ENCODE results near the gene RAB6B.
"Not testable (repeated sequence)": the region's sequence is repeated elsewhere in the genome, so short reads cannot be mapped to it uniquely, and the experiment has no call there.

RAB6B gene

DNA sequence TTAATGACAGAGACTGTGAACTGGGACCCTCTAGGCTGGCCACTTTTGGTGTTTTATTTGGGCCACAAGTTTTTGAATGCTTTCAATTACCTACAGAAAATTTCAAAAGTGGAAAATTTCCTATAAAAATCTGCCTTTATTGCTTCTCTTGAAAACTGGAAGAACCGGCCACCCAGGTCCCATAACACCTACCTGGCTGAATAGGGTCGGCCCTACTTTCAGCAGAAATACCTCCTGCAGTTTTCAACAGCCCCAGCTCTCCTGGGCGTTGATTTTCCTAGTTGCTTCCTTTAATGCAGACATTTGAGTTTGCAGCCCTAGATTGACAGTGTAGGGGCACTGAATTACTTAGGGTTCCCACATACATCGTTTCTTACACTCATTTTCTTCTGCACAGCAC, 90.8 kb downstream of the RAB6B start:
- DNase-seq, result no peak

GRCh38 chr3:133803469-133803868, 92.2 kb downstream of the RAB6B start:
- no peak for DNase-seq

DNA sequence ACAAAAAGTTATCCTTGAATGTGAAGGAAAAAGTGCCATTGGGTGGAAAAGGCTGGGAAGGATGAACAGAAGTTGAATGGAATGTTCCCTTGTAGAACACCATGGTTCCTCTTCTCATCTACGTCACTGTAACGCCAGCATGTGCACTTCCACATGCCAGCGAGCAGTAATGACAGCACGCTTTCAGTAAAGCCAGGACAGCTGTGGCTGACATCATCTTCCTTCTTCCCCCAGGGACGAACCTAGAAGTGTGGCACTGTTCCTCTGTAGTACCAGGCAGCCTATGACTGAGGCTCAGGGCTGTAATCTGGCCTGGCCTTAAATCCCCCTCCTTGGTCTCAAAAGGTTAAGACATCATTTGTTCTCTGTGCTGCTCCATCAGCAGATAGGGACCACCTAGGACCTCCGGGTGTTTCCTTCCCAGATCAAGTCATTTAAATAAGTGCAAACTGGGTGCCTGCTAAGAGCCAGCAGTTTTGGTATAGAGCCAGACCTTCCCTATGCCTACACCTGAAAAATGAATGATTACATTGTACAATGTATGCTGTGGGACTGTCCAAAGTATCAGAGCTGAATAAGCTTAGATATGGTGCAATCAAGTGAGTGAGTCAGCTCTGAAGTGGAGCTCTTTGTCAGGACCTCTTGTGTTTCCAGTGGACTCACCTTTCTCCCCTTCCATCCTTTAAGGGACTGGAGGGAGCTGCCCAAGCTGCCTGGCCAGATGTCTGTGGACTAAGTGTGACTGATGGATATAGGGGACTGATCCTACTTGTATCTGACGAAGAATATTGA, 95.7 kb downstream of the RAB6B start:
- DNase-seq, result no peak

DNA sequence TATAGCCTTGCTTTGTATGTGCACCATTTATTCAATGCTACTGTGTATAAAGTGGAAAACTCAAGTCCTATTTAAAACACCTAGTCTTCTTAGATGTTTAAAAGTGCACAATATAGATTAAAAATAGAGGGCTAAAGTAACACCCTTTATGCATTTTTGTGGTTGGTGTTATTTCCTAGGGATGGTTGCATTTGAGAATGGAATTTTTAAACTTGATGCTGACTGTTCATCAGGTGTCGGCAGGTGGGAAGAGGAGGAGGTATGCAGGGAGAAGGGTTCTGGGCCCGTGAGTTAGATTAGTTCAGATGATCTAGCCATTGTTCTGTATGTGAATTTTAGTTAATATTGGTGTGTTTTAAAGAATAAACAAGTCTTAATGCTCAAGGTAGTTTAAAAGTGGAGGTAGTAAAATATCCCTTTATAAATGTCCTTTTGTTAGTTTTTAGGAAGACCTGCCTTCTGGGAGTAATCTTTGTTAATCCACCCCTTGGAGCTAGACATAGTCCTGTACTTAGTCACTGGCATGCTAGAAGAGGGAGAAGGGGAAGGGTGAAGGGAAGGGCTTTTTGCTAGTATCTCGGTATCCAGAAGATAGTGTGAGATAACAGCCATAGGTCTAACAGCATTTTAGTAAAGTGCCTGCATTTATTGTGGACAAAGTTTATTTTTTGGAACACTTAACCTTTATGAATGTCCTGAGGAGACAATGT, 98.1 kb downstream of the RAB6B start:
- DNase-seq, result no peak

- DNase-seq, result no peak
Measured at GRCh38 chr3:133792171-133792763, 103.4 kb downstream of the RAB6B start.

DNA sequence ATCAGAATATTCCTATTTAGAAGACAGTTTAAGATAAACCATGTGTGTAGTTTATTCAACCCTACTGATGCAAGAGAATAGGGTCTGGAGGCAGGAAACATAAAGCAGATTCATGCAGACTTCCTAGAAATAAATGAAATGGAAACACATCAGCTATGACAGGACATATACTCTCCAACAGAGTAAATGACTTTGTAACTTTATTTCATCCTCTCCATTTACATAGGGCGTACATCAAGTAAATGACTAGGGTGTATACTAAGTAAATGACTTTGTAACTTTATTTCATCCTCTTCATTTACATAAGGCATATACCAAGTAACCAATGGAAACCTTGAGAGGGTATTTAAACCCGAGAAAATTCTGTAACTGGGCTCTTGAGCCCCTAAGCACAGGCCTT, 107.7 kb downstream of the RAB6B start:
- no peak for DNase-seq

- DNase-seq, result no peak
Measured at GRCh38 chr3:133783762-133784161, 111.9 kb downstream of the RAB6B start.

GRCh38 chr3:133782454-133782853, 113.2 kb downstream of the RAB6B start:
- DNase-seq, result no peak

DNA sequence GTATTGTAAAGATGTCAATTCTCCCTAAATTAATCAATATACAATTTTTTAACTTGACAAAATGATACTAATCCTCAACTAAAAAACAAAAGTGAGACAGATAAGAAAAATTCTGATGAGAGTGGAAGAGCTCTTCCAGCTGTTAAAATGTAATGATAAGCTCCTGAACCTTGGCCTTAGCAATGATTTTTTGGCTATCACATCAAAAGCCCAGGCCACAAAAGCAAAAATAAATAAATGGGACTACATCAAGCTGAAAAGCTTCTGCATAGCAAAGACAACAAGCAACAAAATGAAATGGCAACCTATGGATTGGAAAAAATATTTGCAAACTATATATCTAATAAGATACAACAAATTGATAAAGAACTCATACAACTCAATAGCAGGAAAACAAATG, 114.1 kb downstream of the RAB6B start:
- DNase-seq, result no peak

- DNase-seq, result not testable (repeated sequence)
Measured at GRCh38 chr3:133780756-133781155, 114.9 kb downstream of the RAB6B start.

GRCh38 chr3:133779626-133780203, 116.0 kb downstream of the RAB6B start:
- DNase-seq, result no peak

DNA sequence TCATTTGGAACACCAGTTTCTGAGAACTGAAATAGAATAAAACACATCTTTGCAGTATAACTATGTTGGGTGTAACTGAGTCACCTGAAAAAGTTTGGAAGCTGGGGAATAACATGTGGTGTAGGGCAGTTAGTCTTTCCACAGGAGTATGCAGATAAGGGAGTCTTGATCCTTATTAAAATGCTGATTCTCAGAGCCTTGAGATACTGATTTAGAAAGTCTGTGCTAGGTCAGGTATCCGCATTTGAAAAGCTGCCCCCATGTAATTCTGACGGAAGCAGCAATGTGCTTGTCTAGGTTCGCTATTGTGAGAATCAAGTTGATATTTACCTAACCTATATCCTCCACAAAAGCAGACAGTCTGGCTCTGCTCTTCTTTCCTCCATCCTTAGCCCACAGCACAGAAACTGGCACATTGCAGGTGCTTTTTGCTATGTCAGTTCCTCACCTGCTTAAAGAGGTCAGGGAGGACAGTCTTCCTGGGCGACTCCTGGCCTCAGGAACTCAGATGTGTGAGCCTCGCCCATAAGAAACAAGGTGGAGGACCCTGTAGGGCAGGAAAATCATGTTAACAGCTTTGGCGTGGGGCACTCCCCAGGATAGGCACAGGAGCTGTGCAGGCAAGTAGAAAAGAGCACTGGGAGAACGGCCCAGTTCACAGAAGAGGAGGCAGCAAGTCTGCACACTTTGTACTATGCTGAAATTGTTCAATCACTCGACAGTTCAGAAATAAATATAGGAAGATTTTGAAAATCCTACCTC, 117.7 kb downstream of the RAB6B start:
- DNase-seq, result no peak

GRCh38 chr3:133776794-133777438, 118.8 kb downstream of the RAB6B start:
- no peak for DNase-seq

DNA sequence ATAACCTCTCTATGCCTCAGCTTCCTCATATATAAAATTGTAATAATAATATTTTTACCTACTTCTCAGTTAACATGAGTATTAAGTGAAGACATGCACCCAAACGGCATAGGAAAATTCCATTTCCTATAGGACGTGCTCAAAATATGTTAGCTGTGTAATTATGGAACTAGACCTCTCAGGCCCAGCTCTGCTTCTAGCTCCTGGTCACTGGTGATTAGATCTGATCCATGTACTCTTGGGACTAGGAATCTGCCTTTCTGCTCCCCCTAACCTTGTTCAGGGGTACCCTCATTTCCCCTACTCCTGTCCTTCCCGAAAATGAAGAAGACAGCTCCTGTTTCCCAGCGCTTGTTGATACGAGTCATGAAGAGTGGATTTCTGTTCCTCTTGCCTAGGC, 119.8 kb downstream of the RAB6B start:
- DNase-seq, result no peak

DNA sequence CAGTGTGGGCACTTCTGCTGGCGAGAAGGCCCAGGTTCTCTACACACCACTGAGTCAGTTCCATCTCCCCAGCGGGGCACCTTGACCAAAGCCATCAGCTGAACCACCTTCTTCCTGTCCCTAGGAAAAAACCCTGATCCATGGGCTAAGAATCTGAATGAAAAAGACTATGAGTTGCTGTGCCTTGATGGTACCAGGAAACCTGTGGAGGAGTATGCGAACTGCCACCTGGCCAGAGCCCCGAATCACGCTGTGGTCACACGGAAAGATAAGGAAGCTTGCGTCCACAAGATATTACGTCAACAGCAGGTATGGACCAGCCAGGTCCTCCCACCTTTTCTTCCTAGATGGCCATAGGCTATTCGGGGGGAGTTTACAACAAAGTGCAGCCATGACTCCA, 120.4 kb downstream of the RAB6B start:
- DNase-seq, result no peak
